ENCODE data around the gene TRIM24. TPM values are rescaled to one million over a fixed set of nuclear protein-coding genes. Genes with fewer than 3 reads are reported as not detected.

The TRIM24 gene
- total RNA-seq, 2 experiments from 2014 or later: 13.6 to 15.9 TPM

DNA sequence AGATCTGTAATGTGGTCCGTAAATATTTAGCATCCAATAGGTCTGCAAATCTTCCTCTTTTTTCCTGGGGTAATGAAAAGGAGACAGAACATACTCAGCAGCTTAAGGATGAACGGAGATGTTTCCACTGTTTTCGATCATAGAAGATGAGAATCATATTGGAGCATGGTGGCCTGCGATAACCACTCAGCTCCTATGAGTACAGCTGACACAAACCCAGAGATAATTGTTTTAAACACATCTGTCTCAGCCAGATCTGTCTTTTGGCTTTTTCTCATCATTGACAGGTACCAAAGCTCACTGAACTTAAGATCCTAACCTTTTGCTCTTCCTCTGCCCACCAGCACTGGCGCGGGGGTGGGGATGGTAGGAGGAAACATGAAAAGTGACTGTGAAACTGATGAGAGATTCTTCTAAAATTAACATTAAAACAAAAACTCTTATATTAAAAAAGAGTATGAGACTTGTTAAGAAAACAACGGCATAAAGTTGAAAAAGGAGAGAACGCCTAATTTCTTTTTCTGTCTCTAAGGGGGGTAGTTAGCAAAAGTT, 170.1 kb downstream of the TRIM24 start:
- ChIA-PET CTCF (no interaction called here), POLR2A (no interaction called here)
- peaks cover 16% of the 10 kb centered on the region for H3K4me1 Mint-ChIP-seq (ENCODE audit: low read depth)
- H3K27ac Mint-ChIP-seq: no peak overlapping the region
- no peaks in the 10 kb centered on the region for H3K9me3 Mint-ChIP-seq
- DNase-seq: no peak
- intact Hi-C loops (cut with micrococcal nuclease): no loop called here
- H3K4me3 Mint-ChIP-seq: no peak overlapping the region
- H3K36me3 Mint-ChIP-seq: no peaks in the 10 kb centered on the region
- H3K27me3 Mint-ChIP-seq: no peaks in the 10 kb centered on the region

DNA sequence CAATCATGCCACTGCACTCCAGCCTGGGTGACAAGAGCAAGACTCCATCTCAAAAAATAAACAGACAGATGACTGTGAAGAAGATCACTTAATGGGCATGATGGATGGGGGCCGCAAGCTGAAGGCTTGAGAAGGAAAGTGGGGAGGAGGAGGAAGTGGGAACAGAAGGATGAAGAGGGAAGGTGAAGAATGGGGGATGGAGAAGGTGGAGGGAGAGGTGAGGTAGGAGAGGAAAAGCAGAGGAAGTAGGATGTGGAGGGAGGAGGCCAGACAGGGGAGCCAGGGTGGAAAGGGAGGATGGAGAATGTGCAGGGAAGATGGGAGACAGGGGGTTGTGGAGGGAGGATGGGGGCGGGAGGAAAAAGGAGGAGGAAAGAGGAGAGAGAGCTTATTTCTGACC, 172.3 kb downstream of the TRIM24 start:
- Mint-ChIP-seq H3K4me3 (no peak overlapping the region), H3K4me1 (ENCODE audit: low read depth) (no peaks in the 10 kb centered on the region), H3K36me3 (no peaks in the 10 kb centered on the region), H3K9me3 (no peaks in the 10 kb centered on the region), H3K27me3 (no peaks in the 10 kb centered on the region), H3K27ac (no peak overlapping the region)
- POLR2A ChIA-PET: no interaction called here
- intact Hi-C loops (cut with micrococcal nuclease): no loop called here
- CTCF ChIA-PET: interaction anchor here (1.1 kb wide), 1 partner anchor 106 kb away, joined by 3 read pairs; no protein-coding TSS in a partner anchor
- no peak for DNase-seq

DNA sequence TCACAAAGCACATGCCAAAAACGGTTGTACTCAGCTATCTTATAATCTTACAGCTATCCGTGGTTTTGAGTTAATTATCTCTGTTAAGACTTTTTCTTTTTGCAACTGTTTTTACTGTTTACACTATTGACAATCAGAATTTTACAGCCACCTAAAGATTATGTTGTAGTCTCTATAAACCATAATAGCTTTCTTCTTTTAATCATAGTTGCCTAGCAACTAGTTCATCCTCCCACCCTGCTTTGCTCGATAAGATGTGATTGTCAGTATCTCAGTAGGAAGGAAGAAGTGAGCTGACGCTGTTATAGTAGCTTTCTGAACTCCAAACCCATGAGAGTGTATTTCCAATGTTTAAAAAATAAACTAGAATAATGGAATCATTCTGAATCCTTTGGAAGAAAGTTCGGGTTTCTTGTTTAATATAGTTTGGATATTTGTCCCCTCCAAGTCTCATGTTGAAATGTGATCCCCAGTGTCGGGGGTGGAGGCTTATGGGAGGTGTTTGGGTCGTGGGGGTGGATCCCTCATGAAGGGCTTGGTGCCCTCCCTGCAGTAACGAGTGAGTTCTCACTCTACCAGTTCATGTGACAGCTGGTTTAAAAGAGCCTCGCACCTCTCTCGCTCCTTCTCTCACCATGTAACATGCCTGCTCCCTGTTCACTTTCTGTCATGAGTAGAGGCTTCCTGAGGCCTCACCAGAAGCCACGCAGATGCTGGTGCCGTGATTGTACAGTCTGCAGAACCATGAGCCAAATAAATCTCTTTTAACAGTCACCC, 173.0 kb downstream of the TRIM24 start:
- Mint-ChIP-seq H3K36me3 (no peaks in the 10 kb centered on the region), H3K4me3 (no peak overlapping the region), H3K27ac (no peak overlapping the region), H3K27me3 (no peaks in the 10 kb centered on the region), H3K9me3 (no peaks in the 10 kb centered on the region), H3K4me1 (ENCODE audit: low read depth) (no peaks in the 10 kb centered on the region)
- POLR2A ChIA-PET: no interaction called here
- DNase-seq: no peak
- intact Hi-C loops (cut with micrococcal nuclease): no loop called here
- CTCF ChIA-PET: interaction anchor here (1.1 kb wide), 1 partner anchor 106 kb away, joined by 3 read pairs; no protein-coding TSS in a partner anchor

Other genes starting within 250 kb of the TRIM24 start
- gene SVOPL, start 241.1 kb downstream of the TRIM24 start, total RNA-seq: not detected

Data from activated CD4-positive, alpha-beta memory T cell treated with anti-CD3 and anti-CD28 coated beads for 36 hours (primary cell).